NCI-H2107 (cell line): ENCODE results near the gene GLDN.
"Not testable (repeated sequence)": the region's sequence is repeated elsewhere in the genome, so short reads cannot be mapped to it uniquely, and the experiment has no call there.

Experiments
- DNase-seq: peaks from one replicate; lab custom pipeline; 2025; lab: John Stamatoyannopoulos, UW

The GLDN gene

GRCh38 chr15:51446029-51446744 is 104.7 kb downstream of the GLDN start:
- not testable (repeated sequence) for DNase-seq

GRCh38 chr15:51447855-51448621 is 106.6 kb downstream of the GLDN start:
- no peak for DNase-seq

- no peak for DNase-seq
These were observed 107.4 kb downstream of the GLDN start for GRCh38 chr15:51448622-51449399.

GRCh38 chr15:51450001-51450400 is 108.5 kb downstream of the GLDN start:
- DNase-seq = no peak
